GM19043 (cell line): ENCODE data around the gene PPP2R2D.

ENCODE experiments used
- ATAC-seq: cut with Tn5 transposase; IDR thresholded peaks from one replicate; pipeline ENCODE4 v1.9.1; 2021; ENCODE audit warnings: low read depth; ENCODE audit not compliant: unreplicated experiment

Gene PPP2R2D

GRCh38 chr10:131925716-131926115 is 24.9 kb downstream of the PPP2R2D start:
- no peak for ATAC-seq

GRCh38 chr10:131926253-131926652 is 25.4 kb downstream of the PPP2R2D start:
- no peak for ATAC-seq

GRCh38 chr10:131926743-131927595 is 26.2 kb downstream of the PPP2R2D start:
- no peak for ATAC-seq

GRCh38 chr10:131928248-131929095 is 27.7 kb downstream of the PPP2R2D start:
- ATAC-seq: peak; percentile 87

GRCh38 chr10:131929122-131929845 is 28.5 kb downstream of the PPP2R2D start:
- ATAC-seq: no peak

- no peak for ATAC-seq
Measured at GRCh38 chr10:131930150-131930549, 29.3 kb downstream of the PPP2R2D start.

- ATAC-seq: no peak
Measured at GRCh38 chr10:131930586-131931330, 29.9 kb downstream of the PPP2R2D start.

- no peak for ATAC-seq
Measured at GRCh38 chr10:131931981-131932380, 31.2 kb downstream of the PPP2R2D start.

- ATAC-seq: no peak
Measured at GRCh38 chr10:131933016-131933695, 32.3 kb downstream of the PPP2R2D start.

- no peak for ATAC-seq
Measured at GRCh38 chr10:131933696-131934086, 32.9 kb downstream of the PPP2R2D start.

GRCh38 chr10:131934769-131935168 is 34.0 kb downstream of the PPP2R2D start:
- ATAC-seq: no peak

GRCh38 chr10:131935260-131935659 is 34.5 kb downstream of the PPP2R2D start:
- no peak for ATAC-seq

GRCh38 chr10:131936294-131936693 is 35.5 kb downstream of the PPP2R2D start:
- ATAC-seq: no peak

- no peak for ATAC-seq
Measured at GRCh38 chr10:131936736-131937135, 35.9 kb downstream of the PPP2R2D start.

GRCh38 chr10:131937836-131938235 is 37.0 kb downstream of the PPP2R2D start:
- ATAC-seq: no peak

- ATAC-seq: no peak
Measured at GRCh38 chr10:131938681-131939080, 37.9 kb downstream of the PPP2R2D start.

GRCh38 chr10:131942455-131942854 is 41.6 kb downstream of the PPP2R2D start:
- no peak for ATAC-seq

- ATAC-seq: no peak
Measured at GRCh38 chr10:131943021-131943814, 42.4 kb downstream of the PPP2R2D start.

- no peak for ATAC-seq
Measured at GRCh38 chr10:131944412-131944811, 43.6 kb downstream of the PPP2R2D start.
